Gastrocnemius medialis (tissue), 4 donors: ENCODE results near the gene DPAGT1. TPM values are rescaled to one million over a fixed set of nuclear protein-coding genes. Genes with fewer than 3 reads are reported as not detected.

Experiments used
- ATAC-seq, 2 donors: fragments of 150-250 bp; one replicate each; pipeline ENCODE4 v1.9.1; 2016
- DNase-seq, 2 donors: peaks; one replicate each; pipeline ENCODE4 v3.0.0-alpha.2; 2019
- H3K27ac ChIP-seq, 4 donors: fragments of 200-600 bp; sonication (generic); 1 replicate in 1 of 4; 2 replicates in 3 of 4; pipeline ENCODE4 v1.5.1; 2016 to 2018; ENCODE audit warnings: mild to moderate bottlenecking in 2 of 4, moderate library complexity in 1 of 4
- H3K27me3 ChIP-seq, 3 donors: fragments of 200-600 bp; sonication (generic) in 2 of 3; 1 replicate in 1 of 3; 2 replicates in 2 of 3; pipeline versions ENCODE4 v1.5.1 to v1.6.0; 2016 to 2019; ENCODE audit warnings: mild to moderate bottlenecking in 1 of 3, moderate library complexity in 1 of 3
- H3K36me3 ChIP-seq, 2 donors: fragments of 200-600 bp; sonication (generic) in 1 of 2; one replicate each; pipeline ENCODE4 v1.5.1; 2017 to 2018
- H3K4me1 ChIP-seq, 2 donors: fragments of 200-600 bp; sonication (generic) in 1 of 2; one replicate each; pipeline ENCODE4 v1.5.1; 2016 to 2017; ENCODE audit warnings: mild to moderate bottlenecking in 2 of 2
- H3K4me3 ChIP-seq, 4 donors: fragments of 200-600 bp; sonication (generic) in 3 of 4; 1 replicate in 1 of 4; 2 replicates in 3 of 4; pipeline ENCODE4 v1.5.1; 2016 to 2019; ENCODE audit warnings: mild to moderate bottlenecking in 2 of 4
- H3K9me3 ChIP-seq, 3 donors: fragments of 200-600 bp; sonication (generic) in 2 of 3; 1 replicate in 1 of 3; 2 replicates in 2 of 3; pipeline ENCODE4 v1.5.1; 2016 to 2019
- CTCF ChIP-seq, 5 experiments: fragments of 450-650 bp in 3 of 5; fragments of 200-600 bp in 2 of 5; sonication (generic) in 2 of 5; IDR thresholded peaks in 4 of 5; conservative IDR thresholded peaks in 1 of 5; 1 replicate in 4 of 5; 2 replicates in 1 of 5; pipeline ENCODE4 v1.5.1; 2016 to 2019; ENCODE audit warnings: antibody characterized with exemption in 5 of 5, mild to moderate bottlenecking in 3 of 5, moderate library complexity in 3 of 5
- POLR2A ChIP-seq, 2 donors: fragments of 450-650 bp; IDR thresholded peaks; one replicate each; pipeline ENCODE4 v1.6.1; 2017; ENCODE audit warnings: antibody characterized with exemption in 2 of 2, mild to moderate bottlenecking in 2 of 2, moderate library complexity in 2 of 2
- in situ Hi-C, 4 donors: fragments of 200-750 bp; cut with MboI; loops; one replicate each; pipeline versions ENCODE4 v1.15.0 to v1.8.0; 2017; ENCODE audit warnings: low sequenced_read_pairs in 4 of 4
- intact Hi-C: fragments of 100-400 bp; cut with DNase I; formaldehyde crosslinking; loops from one replicate; pipeline ENCODE4 v1.15.1; 2023; ENCODE audit warnings: low total_unique reads
- total RNA-seq, 4 donors: library from RNA; depleted of rRNA; stranded (reverse); fragments of >200 nt; gene quantifications; one replicate each; pipeline versions ENCODE4 v1.1.0 to v1.2.3, GENCODE V29; 2016

Gene DPAGT1
- total RNA-seq, 4 donors from 2014 or later = 8.9 to 34.0 (median 15.1) TPM

DNA sequence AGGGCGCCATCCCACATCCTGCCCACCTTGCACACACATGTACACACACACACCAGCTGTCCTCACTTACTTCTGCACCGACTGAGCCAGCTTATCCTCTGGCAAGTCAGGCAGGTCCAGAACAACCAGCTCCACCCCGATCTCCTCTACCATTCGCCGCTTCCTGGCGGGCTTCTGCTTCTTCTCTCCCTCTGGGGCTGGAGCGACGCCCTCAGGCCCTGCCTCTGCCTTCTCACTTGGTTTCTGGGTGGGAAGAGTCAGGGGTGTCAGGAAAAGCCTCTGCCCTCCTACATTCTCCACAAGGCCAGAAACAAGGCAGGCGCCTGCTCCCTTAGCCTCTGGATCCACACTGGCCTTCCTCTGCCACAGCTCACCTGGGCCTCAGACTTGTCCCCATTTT is 53.0 kb downstream of the DPAGT1 start:
- Histone ChIP-seq H3K27me3 (no peaks in the 10 kb centered on the region), H3K36me3 (peaks cover 0 to 83% of the 10 kb centered on the region in 2 donors), H3K4me3 (no peak overlapping the region), H3K9me3 (no peaks in the 10 kb centered on the region), H3K4me1 (no peaks in the 10 kb centered on the region), H3K27ac (no peak overlapping the region)
- ATAC-seq (no peak), DNase-seq (no peak)
- in situ Hi-C loops (no loop called here), intact Hi-C loops (no loop called here)
- TF ChIP-seq POLR2A (IDR thresholded peaks at IDR 0.05) (no peak), CTCF (IDR thresholded peaks at IDR 0.05 in 4 of 5, conservative IDR thresholded peaks at IDR 0.05 in 1 of 5) (no peak)

DNA sequence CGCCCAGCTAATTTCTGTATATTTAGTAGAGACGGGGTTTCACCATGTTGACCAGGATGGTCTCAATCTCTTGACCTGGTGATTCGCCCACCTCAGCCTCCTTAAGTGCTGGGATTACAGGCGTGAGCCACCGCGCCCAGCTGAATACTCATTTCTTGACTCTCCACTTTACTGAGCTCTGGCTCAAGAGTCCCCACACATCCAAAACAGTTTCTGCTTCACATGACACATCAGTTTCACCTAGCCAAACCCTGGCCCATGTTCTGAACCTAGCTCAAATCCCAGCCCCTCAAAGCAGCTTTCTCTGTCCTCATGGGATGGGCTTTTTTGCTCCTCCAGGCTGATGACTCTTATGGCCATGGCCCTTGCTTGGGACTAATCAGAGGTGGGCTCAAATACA is 54.4 kb downstream of the DPAGT1 start:
- ATAC-seq (no peak), DNase-seq (no peak)
- Histone ChIP-seq H3K27ac (no peak overlapping the region), H3K4me3 (no peak overlapping the region), H3K9me3 (no peaks in the 10 kb centered on the region), H3K27me3 (no peaks in the 10 kb centered on the region), H3K36me3 (peaks cover 0 to 68% of the 10 kb centered on the region in 2 donors), H3K4me1 (no peaks in the 10 kb centered on the region)
- TF ChIP-seq POLR2A (IDR thresholded peaks at IDR 0.05) = no peak
- TF ChIP-seq CTCF (IDR thresholded peaks at IDR 0.05 in 4 of 5, conservative IDR thresholded peaks at IDR 0.05 in 1 of 5) = no peak
- in situ Hi-C loops = no loop called here
- intact Hi-C loops = no loop called here

Other genes with a start within 250 kb of the DPAGT1 start
- gene CXCR5, start 218.0 kb downstream of the DPAGT1 start, total RNA-seq = not detected
- gene BCL9L, start 175.9 kb downstream of the DPAGT1 start, total RNA-seq = 10 to 100 TPM; 17.1 to 35.6 (median 23.8) TPM
- gene UPK2, start 145.6 kb downstream of the DPAGT1 start, total RNA-seq = not detected
- not detected for gene FOXR1, start 130.1 kb downstream of the DPAGT1 start, total RNA-seq
- gene CENATAC, start 103.7 kb downstream of the DPAGT1 start, total RNA-seq = 10 to 100 TPM in 3 of 4 donors, 1 to 10 TPM in 1; 7.4 to 36.4 (median 16.1) TPM
- gene RPS25, start 83.5 kb downstream of the DPAGT1 start, total RNA-seq = 1,000 to 10,000 TPM; 1,700 to 2,567 (median 1,849) TPM
- gene TRAPPC4, start 83.1 kb downstream of the DPAGT1 start, total RNA-seq = 10 to 100 TPM; 43.0 to 82.8 (median 66.9) TPM
- gene SLC37A4, start 71.0 kb downstream of the DPAGT1 start, total RNA-seq = 10 to 100 TPM; 29.7 to 72.9 (median 56.4) TPM
- gene HYOU1, start 44.6 kb downstream of the DPAGT1 start, total RNA-seq = 10 to 100 TPM; 18.4 to 29.2 (median 21.9) TPM
- 10 to 100 TPM; 16.5 to 25.9 (median 20.3) TPM for gene VPS11, start 34.0 kb downstream of the DPAGT1 start, total RNA-seq
- 10 to 100 TPM in 3 of 4 donors, 1 to 10 TPM in 1; 8.7 to 31.1 (median 14.5) TPM for gene HMBS, start 17.0 kb downstream of the DPAGT1 start, total RNA-seq
- 10 to 100 TPM; 10.0 to 30.7 (median 18.7) TPM for gene C2CD2L, start 5.5 kb upstream of the DPAGT1 start, total RNA-seq
- 10 to 100 TPM in 3 of 4 donors, 1 to 10 TPM in 1; 8.1 to 17.8 (median 15.3) TPM for gene HINFP, start 19.7 kb upstream of the DPAGT1 start, total RNA-seq
- gene ABCG4, start 47.2 kb upstream of the DPAGT1 start, total RNA-seq = not detected
- 10 to 100 TPM; 12.2 to 21.3 (median 16.4) TPM for gene NLRX1, start 66.9 kb upstream of the DPAGT1 start, total RNA-seq
- gene NHERF4, start 83.6 kb upstream of the DPAGT1 start, total RNA-seq = under 1 TPM in 1 of 4 donors, not detected in 3; 0.46 TPM
- gene CBL, start 104.5 kb upstream of the DPAGT1 start, total RNA-seq = 1 to 10 TPM; 3.0 to 6.7 (median 4.5) TPM
- gene MCAM, start 215.3 kb upstream of the DPAGT1 start, total RNA-seq = 100 to 1,000 TPM in 3 of 4 donors, 10 to 100 TPM in 1; 22.6 to 193 (median 123) TPM
- 1 to 10 TPM; 3.8 to 5.1 (median 4.7) TPM for gene RNF26, start 232.7 kb upstream of the DPAGT1 start, total RNA-seq
- 10 to 100 TPM in 1 of 4 donors, 1 to 10 TPM in 3; 4.0 to 16.0 (median 6.0) TPM for gene C1QTNF5, start 239.0 kb upstream of the DPAGT1 start, total RNA-seq
- gene MFRP, start 244.9 kb upstream of the DPAGT1 start, total RNA-seq = not detected